HG03520 (cell line): ENCODE measurements around the gene DCLRE1C.
A peak's percentile ranks its signal among the peaks of the same experiment; 100 is the strongest.
"Not testable (repeated sequence)": the region's sequence is repeated elsewhere in the genome, so short reads cannot be mapped to it uniquely, and the experiment has no call there.

ENCODE experiments used
- ATAC-seq: cut with Tn5 transposase; IDR thresholded peaks from one replicate; pipeline ENCODE4 v1.9.1; 2021; ENCODE audit warnings: mild to moderate bottlenecking, moderate library complexity; ENCODE audit not compliant: unreplicated experiment

Gene DCLRE1C

DNA sequence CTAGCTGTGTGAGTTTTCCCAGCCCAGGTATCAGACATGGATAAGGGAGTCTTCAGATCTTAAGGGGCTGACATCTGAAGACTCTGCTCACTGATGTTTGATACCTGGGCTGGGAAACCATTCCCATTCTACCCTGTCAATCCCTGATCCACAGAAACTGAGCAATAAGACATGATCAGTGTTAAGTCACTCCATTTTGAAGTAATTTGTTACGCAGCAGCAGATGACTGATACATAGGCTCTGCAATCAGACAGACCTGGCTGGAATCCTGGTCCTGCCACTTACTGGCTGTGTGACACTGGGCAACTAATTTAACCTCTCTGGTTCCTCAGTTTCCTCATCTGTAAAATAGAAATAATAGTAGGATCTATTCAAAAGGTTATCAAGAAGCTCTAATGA lies 6.6 kb downstream of the DCLRE1C start:
- no peak for ATAC-seq

DNA sequence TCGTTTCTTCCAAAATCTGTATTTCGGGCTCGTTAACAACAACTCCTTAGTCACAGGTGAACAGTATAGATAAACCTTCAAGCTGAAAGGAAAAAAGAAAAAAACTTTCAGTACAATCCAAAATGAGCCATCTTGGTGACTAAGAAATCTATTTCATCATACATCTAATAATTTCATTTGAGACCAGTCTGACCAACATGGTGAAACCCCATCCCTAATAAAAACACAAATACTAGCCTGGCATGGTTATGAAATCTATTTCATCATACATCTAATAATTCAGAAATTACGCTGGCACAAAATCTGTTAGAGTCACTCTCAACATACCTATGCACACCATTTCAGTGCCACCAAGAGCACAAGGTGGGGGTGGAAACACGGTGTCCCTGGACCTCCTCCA lies 8.8 kb downstream of the DCLRE1C start:
- ATAC-seq: no peak

DNA sequence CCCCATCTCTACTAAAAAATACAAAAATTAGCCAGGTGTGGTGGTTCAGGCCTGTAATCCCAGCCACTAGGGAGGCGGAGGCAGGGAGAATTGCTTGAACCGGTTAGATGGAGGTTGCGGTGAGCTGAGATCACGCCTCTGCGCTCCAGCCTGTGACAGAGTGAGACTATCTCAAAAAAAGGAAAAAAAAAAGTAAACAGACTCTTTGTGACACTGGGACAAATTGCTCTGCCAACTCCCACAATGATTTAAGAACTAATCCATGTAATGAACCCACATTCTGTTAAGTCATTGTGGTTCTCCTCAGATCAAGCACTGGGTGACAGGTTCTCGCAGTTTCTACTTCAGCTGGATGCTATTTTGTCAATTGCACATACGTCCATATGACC lies 11.0 kb downstream of the DCLRE1C start:
- ATAC-seq: not testable (repeated sequence)

DNA sequence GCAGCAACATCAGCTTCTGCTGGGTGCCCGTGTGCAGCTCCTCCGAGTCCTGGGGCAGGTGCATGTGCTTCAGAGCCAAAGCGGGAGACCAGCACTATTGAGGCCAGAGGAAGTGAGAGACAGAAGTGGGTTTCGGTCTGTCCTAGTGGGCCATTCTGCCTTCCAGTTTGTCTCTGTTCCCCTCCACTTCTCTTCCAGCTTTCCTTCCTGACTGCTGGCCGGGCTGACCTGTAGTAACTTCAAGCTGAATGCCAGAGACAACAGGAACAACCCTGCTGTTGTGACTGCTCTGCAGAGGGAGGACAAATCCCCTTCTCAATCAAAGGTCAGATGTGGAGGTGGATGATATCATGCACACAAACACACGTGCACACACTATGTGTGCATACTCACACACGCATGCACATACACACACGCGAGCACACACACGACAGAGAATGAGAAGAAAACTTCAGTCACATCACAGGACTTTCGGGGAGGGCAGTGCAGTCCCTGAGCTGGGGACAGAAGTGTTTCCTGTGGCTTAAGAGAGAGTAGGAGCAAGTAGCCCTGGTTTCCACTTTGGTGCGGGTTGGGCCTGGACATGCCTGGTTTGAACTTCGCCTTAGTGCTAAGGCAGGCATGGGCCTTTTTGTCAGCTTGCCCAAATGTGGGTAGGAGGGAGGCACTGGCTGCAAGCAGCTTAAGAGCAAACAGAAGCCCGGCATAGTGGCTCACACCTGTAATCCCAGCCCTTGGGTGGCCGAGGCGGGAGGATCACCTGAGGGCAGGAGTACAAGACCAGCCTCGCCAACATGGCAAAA lies 11.5 kb downstream of the DCLRE1C start:
- ATAC-seq: peak; percentile 76

- ATAC-seq: not testable (repeated sequence)
These were observed 14.9 kb downstream of the DCLRE1C start for GRCh38 chr10:14938971-14939370.

DNA sequence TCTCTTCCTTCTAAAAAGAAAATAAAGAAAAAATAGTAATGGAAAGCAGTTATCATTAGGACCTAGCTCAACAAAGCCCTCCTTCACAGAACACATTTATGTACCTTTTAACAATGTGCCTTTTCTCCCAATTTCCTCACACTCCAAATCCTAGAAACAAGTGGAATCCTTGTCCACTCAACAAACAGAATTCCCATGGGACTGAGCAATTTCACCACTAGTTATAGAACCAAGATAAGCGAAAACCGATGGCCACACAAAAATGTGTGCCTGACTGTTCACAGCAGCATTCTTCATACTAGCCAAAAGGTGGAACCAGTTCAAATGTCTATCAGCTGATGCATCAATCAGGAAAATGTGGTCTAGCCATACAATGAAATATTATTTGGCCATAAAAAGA lies 17.3 kb downstream of the DCLRE1C start:
- ATAC-seq: no peak

DNA sequence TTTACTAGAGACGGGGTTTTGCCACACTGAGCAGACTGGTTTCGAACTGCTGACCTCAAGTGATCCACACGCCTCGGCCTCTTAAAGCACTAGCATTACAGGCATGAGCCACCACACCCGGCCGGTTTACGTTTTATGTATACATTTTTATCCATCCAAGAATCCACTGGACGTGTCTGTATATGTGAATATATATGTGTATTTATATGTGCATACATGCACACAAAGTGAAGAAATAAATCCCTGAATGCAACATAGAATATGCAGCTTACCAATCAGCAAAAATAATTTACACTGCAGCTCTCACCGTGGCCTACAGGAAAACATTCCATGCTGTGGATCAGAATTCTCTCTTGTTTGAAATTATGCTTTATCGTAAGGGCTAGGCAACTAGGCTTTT lies 23.3 kb downstream of the DCLRE1C start:
- ATAC-seq: no peak

- ATAC-seq: peak; percentile 98
These were observed 27.0 kb downstream of the DCLRE1C start for GRCh38 chr10:14926722-14927416.

DNA sequence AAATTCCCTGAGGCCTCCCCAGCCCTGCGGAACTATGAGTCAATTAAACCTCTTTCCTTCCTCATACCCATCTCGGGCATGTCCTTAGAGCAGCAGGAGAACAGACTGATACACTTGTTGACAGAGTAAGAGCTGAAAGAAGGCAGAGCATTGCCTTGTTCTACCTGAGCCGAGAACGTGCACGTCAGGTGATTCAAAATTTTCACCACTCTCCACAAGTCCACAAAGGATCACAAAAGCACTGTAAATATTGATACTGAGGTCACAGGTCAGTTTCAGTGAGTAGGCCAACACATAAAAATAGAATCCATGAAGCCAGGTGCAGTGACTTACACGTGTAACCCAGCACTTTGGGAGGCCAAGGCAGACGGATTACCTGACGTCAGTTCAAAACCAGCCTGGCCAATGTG lies 27.8 kb downstream of the DCLRE1C start:
- ATAC-seq: no peak

DNA sequence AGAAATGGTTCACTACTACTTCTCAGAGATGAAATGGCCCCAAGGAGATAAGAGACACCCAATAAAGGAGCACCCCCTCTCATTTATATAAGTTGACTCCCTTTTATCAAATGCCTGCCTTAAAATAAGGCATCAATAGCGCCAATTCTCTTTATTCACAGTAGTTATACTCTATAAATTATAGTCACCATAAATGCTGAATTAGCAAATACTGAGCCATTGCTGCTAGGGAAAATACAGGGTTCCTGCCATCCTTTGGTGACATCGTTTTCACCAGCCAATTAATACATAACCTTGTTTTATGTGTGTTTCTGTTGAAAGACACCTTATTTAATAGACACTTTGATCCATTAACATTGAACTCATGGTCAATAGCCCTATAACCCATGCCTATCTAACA lies 28.6 kb downstream of the DCLRE1C start:
- no peak for ATAC-seq

DNA sequence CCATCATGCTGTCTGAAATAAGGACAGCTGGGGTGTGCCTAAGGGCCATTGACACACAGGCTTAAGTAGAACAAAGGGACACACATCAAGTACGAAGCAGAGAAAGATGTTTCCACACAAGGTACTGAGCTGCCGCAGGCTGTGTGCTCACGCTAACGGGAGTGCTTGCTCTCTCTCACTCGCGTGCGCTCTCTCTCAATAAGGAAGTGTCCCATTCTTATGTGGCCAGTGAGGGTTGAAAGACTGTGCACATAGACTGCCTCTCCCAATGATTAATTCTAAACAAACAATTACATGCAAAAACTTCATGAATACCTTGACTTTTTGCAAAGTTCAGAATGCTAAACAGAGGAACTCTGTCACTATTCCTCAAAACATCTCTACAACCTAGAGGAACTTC lies 29.9 kb downstream of the DCLRE1C start:
- no peak for ATAC-seq

DNA sequence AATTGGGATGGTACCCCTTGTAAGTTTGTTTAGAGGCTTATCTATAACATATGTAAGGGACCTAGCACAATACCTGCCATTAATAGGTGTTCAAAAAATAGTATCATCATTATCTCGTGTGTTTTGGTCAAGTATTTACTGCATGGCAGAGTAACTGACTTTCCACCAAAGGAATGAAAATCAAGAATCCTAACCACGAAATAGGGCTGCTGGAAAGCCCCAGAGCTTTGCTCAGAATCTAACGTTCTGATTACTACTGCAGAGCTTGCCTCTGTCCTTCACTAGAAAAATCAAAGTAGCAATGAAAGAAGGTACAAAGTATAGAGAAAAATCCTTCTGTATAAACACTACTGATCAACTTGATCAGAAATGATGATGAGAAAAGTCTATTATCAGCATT lies 34.9 kb downstream of the DCLRE1C start:
- ATAC-seq: no peak

DNA sequence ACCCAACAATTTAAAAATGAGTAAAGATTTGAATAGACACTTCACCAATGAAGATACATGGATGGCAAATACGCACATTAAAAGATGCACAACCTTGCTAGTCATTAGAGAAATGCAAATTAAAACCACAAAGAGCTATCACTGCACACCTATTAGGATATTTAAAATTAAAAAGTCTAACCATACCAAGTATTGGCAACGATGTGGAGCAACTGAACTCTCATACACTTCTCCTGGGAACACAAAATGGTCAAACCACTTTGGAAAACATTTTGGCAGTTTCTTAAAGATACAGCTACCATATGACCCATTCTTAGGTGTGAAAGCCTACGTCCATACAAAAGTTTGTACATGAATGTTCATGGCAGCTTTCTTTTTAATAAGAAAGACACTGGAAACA lies 36.1 kb downstream of the DCLRE1C start:
- no peak for ATAC-seq

- ATAC-seq: no peak
These were observed 37.3 kb downstream of the DCLRE1C start for GRCh38 chr10:14916600-14916999.

DNA sequence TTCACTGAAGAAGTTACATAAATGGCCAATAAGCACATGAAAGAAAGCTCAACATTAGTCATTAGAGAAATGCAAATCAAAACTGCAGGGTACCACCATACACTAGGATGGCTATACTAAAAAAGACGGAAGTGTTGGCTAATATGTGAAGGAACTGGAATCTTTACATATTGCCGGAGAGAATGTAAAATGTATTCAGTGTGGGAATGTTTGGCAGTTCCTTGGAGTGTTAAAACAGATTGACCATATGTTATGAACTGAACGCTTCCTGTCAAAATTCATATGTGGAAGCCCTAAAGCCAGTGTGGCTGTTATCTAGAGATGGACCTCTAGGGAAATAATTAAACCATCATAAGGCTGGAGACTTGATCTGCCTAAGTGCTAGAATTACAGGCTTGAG lies 42.1 kb downstream of the DCLRE1C start:
- ATAC-seq: no peak

DNA sequence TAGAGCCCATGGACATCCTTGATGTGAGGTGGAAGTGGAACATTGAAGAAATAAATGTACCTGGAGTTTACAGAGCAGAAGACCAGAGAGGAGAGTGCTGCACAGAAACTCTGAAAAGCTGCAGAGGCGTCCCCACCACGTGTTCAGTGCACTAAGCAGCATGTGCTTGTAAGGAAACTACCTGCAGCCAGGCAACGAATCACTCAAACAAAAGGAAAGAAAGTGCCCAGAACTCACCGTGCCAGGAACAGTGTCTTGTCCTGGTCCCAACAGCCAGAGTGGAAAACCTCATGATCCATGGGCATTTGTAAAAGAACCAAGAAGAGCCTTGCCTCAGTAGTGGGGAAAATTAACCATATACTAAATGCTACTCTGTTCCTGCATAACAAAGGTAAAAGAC lies 42.9 kb downstream of the DCLRE1C start:
- no peak for ATAC-seq

GRCh38 chr10:14909101-14909500 lies 44.8 kb downstream of the DCLRE1C start:
- ATAC-seq: no peak

GRCh38 chr10:14907591-14907990 lies 46.3 kb downstream of the DCLRE1C start:
- ATAC-seq: not testable (repeated sequence)

DNA sequence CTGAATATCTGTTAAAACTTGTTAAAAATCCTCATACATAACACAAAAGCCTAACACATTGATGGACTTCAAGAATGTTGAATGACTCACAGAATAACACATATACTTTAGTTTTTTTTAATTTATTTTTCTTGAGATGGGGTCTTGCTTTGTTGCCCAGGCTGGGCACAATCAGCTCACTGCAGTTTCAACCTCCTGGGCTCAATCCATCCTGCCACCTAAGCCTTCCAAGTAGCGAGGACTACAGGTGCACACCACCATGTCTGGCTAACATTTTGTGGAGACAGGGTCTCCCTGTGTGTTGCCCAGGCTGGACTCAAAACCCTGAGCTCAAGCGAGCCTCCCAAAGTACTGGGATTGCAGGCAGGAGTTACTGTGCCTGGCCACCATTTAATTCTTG lies 47.1 kb downstream of the DCLRE1C start:
- ATAC-seq: no peak

DNA sequence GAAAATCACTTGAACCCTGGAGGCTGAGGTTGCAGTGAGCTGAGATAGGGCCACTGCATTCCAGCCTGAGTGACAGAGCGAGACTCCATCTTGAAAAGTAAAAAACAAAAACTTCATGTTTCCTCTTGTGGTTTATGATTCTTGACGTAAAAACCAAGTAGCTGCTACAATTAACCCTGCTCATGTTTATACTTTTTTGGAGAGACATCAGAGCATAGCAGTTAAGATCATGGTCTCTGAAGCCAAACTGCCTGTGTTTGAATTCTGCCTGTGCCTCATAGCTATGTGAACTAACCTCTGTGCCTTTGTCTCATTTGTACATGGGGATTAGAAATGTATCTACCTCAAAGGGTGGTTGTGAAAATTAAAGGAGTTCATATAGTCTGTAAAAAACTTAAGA lies 48.0 kb downstream of the DCLRE1C start:
- no peak for ATAC-seq

GRCh38 chr10:14904864-14905263 lies 49.0 kb downstream of the DCLRE1C start:
- no peak for ATAC-seq

DNA sequence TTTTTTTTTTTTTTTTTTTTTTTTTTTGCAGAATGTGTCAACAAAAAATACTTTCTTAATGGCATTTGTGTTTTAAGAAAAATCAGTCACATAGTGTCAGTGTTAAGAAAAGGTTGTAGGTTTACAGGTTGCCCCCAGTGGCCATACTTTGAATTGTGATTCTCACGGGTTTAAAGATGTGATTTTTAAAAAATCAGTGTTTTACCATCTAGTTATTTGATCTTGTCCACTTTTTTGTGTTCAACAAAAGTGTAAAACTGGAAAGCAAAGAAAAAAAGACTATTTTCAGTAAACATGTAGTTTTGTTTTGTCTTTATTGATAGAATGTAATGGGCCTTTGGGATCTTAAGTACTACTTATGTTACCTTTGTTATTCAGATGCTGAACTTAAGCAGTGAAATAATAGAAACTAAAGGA lies 49.6 kb downstream of the DCLRE1C start:
- ATAC-seq: no peak
